ENCODE results near the gene AP2S1.

DNA sequence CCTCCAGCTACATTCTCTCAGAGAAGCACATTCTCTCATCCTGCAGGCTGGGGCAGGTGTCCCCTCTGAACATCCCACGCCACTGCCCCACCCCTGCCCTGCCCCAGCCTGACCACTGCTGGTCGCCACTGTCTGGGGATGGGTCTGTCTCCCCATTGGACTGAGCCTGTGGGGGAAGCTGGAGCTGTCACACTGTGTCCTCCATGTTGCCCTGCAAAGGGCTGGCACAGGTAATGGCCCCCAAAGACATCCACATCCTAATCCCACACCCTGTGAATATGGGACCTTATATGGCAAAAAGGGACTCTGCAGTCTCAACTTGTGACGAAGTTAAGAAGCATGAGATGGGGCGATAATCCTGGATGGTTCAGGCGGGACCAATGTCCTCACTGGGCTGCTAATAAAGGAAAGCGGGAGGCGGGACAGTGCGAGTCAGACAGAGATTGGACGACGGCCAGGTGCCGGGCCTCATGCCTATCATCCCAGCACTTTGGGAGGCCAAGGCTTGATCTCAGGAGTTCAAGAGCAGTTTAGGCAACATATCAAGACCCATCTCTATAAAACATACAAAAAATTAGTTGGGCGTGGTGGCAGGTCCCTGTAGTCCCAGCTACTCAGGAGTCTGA lies 9.1 kb downstream of the AP2S1 start:
- TF ChIP-seq POLR2A (IDR thresholded peaks at IDR 0.05; ENCODE audit: low read depth, low read length) (no peak), TAF1 (IDR thresholded peaks at IDR 0.05; ENCODE audit: borderline replicate concordance, low read depth, low read length) (no peak)
